K562 (cell line): ENCODE data around the gene DNAH1. TPM values are rescaled to one million over a fixed set of nuclear protein-coding genes. Genes with fewer than 3 reads are reported as not detected.

Experiments used
- ELK3 ChIP-seq: fragments of 450-650 bp; formaldehyde crosslinking; IDR thresholded peaks from 2 replicates; pipeline ENCODE4 v1.4.0; 2020; ENCODE audit warnings: mild to moderate bottlenecking
- HEY1 ChIP-seq: fragments of 250-450 bp; sonication (Bioruptor Pico); IDR thresholded peaks from 2 replicates; pipeline ENCODE4 v1.5.0; 2020; ENCODE audit warnings: mild to moderate bottlenecking, moderate library complexity, borderline replicate concordance
- HINFP ChIP-seq: fragments of 450-650 bp; conservative IDR thresholded peaks from 2 replicates; pipeline ENCODE4 v1.6.1; 2016; ENCODE audit warnings: missing genetic modification characterization, low read depth, mild to moderate bottlenecking, control low read depth, missing compliant biosample characterization
- MEF2D ChIP-seq: conservative IDR thresholded peaks from 2 replicates; pipeline ENCODE4 v1.6.1; 2016; ENCODE audit warnings: low read depth, missing genetic modification characterization, missing compliant biosample characterization
- MGA ChIP-seq: fragments of 450-650 bp; IDR thresholded peaks from 2 replicates; pipeline ENCODE4 v1.6.1; 2016; ENCODE audit warnings: mild to moderate bottlenecking, moderate library complexity
- NFATC3 ChIP-seq: fragments of 450-650 bp; IDR thresholded peaks from 2 replicates; pipeline ENCODE4 v1.6.1; 2017; ENCODE audit warnings: mild to moderate bottlenecking
- THAP12 ChIP-seq: fragments of 250-450 bp; sonication (Bioruptor Pico); IDR thresholded peaks from 2 replicates; pipeline ENCODE4 v1.9.0; 2021; ENCODE audit warnings: mild to moderate bottlenecking, inconsistent platforms
- ZBTB7A ChIP-seq: IDR thresholded peaks from 2 replicates; pipeline ENCODE4 v1.6.1; 2011; ENCODE audit warnings: low read depth, mild to moderate bottlenecking, low read length, moderate library complexity, borderline replicate concordance; ENCODE audit not compliant: control insufficient read depth
- ZNF766 ChIP-seq: fragments of 200-800 bp; sonication (Bioruptor generic); conservative IDR thresholded peaks from 2 replicates; pipeline ENCODE4 v1.6.1; 2016; ENCODE audit warnings: missing genetic modification characterization, missing compliant biosample characterization
- polyA plus RNA-seq, 8 experiments: library from polyadenylated mRNA; depleted of rRNA in 4 of 8; stranded (reverse) in 5 of 8; unstranded in 3 of 8; fragments of >200 nt; fragmentation: Nextera tagmentation in 2 of 8; fragmentation: Illumina TruSeq in 1 of 8; extraction: Ambion mirVana in 2 of 8; extraction: Trizol in 1 of 8; gene quantifications; 2 replicates each; pipeline versions ENCODE4 v1.2.1 to v1.2.3, GENCODE V29; 2011 to 2014; ENCODE audit warnings: inconsistent platforms in 1 of 8, missing spikeins in 1 of 8
- total RNA-seq, 7 experiments: library from RNA; depleted of rRNA in 6 of 7; stranded (reverse); fragments of >200 nt in 6 of 7; fragmentation: Illumina TruSeq in 2 of 7; extraction: Trizol in 2 of 7; gene quantifications; 2 replicates each; pipeline versions ENCODE4 v1.2.1 to v1.2.3, GENCODE V29; 2011 to 2021; ENCODE audit warnings: low replicate concordance in 1 of 7

Gene DNAH1
- total and polyA plus RNA-seq, 9 of the 15 experiments (the other 6 are each of a cell fraction or from before 2014, with no cell fraction given), result 0.04 to 0.84 (median 0.50) TPM

GRCh38 chr3:52299879-52300611 lies 16.1 kb upstream of the DNAH1 start (continued):
- TF ChIP-seq ELK3 (CRISPR knock-in tag), result no peak
- TF ChIP-seq ZBTB7A, result peak; percentile 72; the same call in 1 of the 2 replicates
- TF ChIP-seq NFATC3, result no peak
- TF ChIP-seq MEF2D (tag), result 0 out of 2 replicates have a peak, but pooled peaks have one; percentile 30
- no peak for TF ChIP-seq HEY1 (CRISPR knock-in tag)
- no peak for TF ChIP-seq HINFP (tag)
- 0 out of 2 replicates have a peak, but pooled peaks have one; percentile 60 for TF ChIP-seq ZNF766 (CRISPR knock-in tag)
- TF ChIP-seq MGA, result no peak
- TF ChIP-seq THAP12, result 0 out of 2 replicates have a peak, but pooled peaks have one; percentile 10
